Cardiac muscle cell (in vitro differentiated cells and primary cell): ENCODE data around the gene WDR47. TPM values are rescaled to one million over a fixed set of nuclear protein-coding genes. Genes with fewer than 3 reads are reported as not detected.
"Not testable (repeated sequence)": the region's sequence is repeated elsewhere in the genome, so short reads cannot be mapped to it uniquely, and the experiment has no call there.

Source experiments
- DNase-seq, 2 donors: peaks; one replicate each; pipeline versions ENCODE4 v3.0.0 to v3.0.0-alpha.2; 2010 to 2017; ENCODE audit warnings: low read depth in 1 of 2, low spot score in 1 of 2
- H3K27ac ChIP-seq: fragments of 200-600 bp; sonication (generic); 2 replicates; pipeline ENCODE4 v1.5.1; 2016
- H3K27me3 ChIP-seq: fragments of 200-600 bp; sonication (generic); 2 replicates; pipeline ENCODE4 v1.6.0; 2016; ENCODE audit warnings: control low read depth
- H3K36me3 ChIP-seq: fragments of 200-600 bp; sonication (generic); 2 replicates; pipeline ENCODE4 v1.5.1; 2016; ENCODE audit warnings: control low read depth
- H3K4me1 ChIP-seq: fragments of 200-600 bp; sonication (generic); 2 replicates; pipeline ENCODE4 v1.8.1; 2017; ENCODE audit warnings: low read depth, mild to moderate bottlenecking, mixed run types
- H3K4me3 ChIP-seq: fragments of 200-600 bp; sonication (generic); 2 replicates; pipeline ENCODE4 v1.5.1; 2016; ENCODE audit warnings: mild to moderate bottlenecking
- H3K9me3 ChIP-seq: fragments of 200-600 bp; sonication (generic); 2 replicates; pipeline ENCODE4 v1.5.1; 2017; ENCODE audit warnings: low read depth, mild to moderate bottlenecking, control low read depth
- CTCF ChIP-seq: IDR thresholded peaks from 2 replicates; pipeline ENCODE4 v1.5.1; 2012; ENCODE audit warnings: low read depth, mild to moderate bottlenecking, low read length
- polyA plus RNA-seq: library from polyadenylated mRNA; unstranded; fragments of >200 nt; fragmentation: Nextera tagmentation; extraction: Ambion mirVana; gene quantifications from 2 replicates; pipeline ENCODE4 v1.2.1, GENCODE V29; 2016
- total RNA-seq: library from RNA; depleted of rRNA; stranded (reverse); fragments of >200 nt; gene quantifications from 2 replicates; pipeline ENCODE4 v1.2.3, GENCODE V29; 2016

The WDR47 gene
- total and polyA plus RNA-seq, 2 experiments from 2014 or later = 6.7 to 7.9 TPM

DNA sequence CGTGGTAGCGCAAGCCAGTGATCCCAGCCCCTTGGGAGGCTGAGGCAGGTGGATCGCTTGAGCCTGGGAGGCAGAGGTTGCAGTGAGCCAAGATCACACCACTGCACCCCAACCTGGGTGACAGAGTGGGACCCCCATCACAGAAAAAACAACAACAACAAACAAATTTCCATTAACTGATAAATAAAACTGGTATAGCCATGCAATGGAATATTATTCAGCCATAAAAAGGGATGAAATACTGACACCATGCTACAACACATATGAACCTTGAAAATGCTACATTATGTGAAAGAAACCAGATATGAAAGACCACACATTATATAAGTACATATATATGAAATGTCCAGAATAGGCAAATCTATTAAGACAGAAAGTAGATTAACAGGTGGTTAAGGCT is 90.7 kb downstream of the WDR47 start:
- Histone ChIP-seq H3K9me3 (no peaks in the 10 kb centered on the region), H3K4me3 (no peak overlapping the region), H3K27ac (no peak overlapping the region), H3K36me3 (no peaks in the 10 kb centered on the region), H3K27me3 (no peaks in the 10 kb centered on the region), H3K4me1 (no peaks in the 10 kb centered on the region)
- TF ChIP-seq CTCF = no peak
- DNase-seq = no peak

GRCh38 chr1:108949044-108949443 is 92.9 kb downstream of the WDR47 start:
- no peak for TF ChIP-seq CTCF
- Histone ChIP-seq H3K27me3 (no peaks in the 10 kb centered on the region), H3K27ac (no peak overlapping the region), H3K36me3 (no peaks in the 10 kb centered on the region), H3K4me3 (no peak overlapping the region), H3K9me3 (no peaks in the 10 kb centered on the region), H3K4me1 (no peaks in the 10 kb centered on the region)
- no peak for DNase-seq

DNA sequence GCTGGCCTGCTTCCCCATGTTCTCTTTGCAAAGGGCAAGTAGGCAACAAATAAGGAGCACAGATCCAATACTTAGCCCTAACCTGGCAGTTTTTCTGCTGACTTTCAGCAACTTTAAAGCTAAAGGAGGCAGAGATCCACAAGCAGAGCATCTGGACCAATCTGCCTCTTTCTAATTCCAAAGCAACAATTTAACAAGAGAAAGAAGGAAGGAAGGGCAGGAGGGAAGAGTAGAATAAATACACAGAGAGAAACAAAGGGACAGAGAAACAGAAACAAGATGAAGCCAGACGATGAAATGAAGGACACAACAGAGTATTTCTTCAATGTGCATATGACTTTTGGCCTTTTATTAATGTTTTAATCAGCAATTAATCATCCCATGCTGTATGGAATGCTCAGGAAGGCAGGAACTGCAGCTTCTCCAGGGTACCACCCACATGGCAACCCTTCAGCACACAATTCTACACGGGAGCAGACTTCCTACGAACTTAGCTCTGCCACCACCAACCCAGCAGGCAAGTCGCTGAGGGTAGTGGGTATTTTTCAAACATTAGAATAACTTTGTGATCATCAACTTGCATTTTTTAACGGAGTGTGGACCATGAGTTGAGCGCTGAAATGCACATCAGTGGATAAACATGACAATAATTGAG is 93.9 kb downstream of the WDR47 start:
- DNase-seq = peak in 1 of 2 donors; percentile 12

GRCh38 chr1:108936170-108936569 is 105.7 kb downstream of the WDR47 start:
- Histone ChIP-seq H3K9me3 (no peaks in the 10 kb centered on the region), H3K27ac (no peak overlapping the region), H3K36me3 (peaks cover 65% of the 10 kb centered on the region), H3K27me3 (no peaks in the 10 kb centered on the region), H3K4me3 (no peak overlapping the region), H3K4me1 (no peaks in the 10 kb centered on the region)
- DNase-seq = no peak
- TF ChIP-seq CTCF = no peak

More for the DNA sequence above, 93.9 kb downstream of the WDR47 start:
- Histone ChIP-seq H3K4me1 (no peaks in the 10 kb centered on the region), H3K36me3 (no peaks in the 10 kb centered on the region), H3K27ac (no peak overlapping the region), H3K27me3 (no peaks in the 10 kb centered on the region), H3K4me3 (no peak overlapping the region), H3K9me3 (no peaks in the 10 kb centered on the region)
- no peak for TF ChIP-seq CTCF

GRCh38 chr1:108933944-108934343 is 108.0 kb downstream of the WDR47 start:
- peaks cover 73% of the 10 kb centered on the region for H3K36me3 ChIP-seq
- no peak for DNase-seq
- H3K27me3 ChIP-seq = no peaks in the 10 kb centered on the region
- no peaks in the 10 kb centered on the region for H3K4me1 ChIP-seq
- H3K27ac ChIP-seq = no peak overlapping the region
- no peak for TF ChIP-seq CTCF
- H3K9me3 ChIP-seq = no peaks in the 10 kb centered on the region
- H3K4me3 ChIP-seq = no peak overlapping the region

- H3K4me3 ChIP-seq, H3K9me3 ChIP-seq, H3K27me3 ChIP-seq, H3K4me1 ChIP-seq, DNase-seq, H3K27ac ChIP-seq: not testable (repeated sequence)
- peaks cover 34% of the 10 kb centered on the region for H3K36me3 ChIP-seq
Observed at GRCh38 chr1:108927565-108927964, 114.3 kb downstream of the WDR47 start.
